Islet precursor cell (in vitro differentiated cells): Measurements from ENCODE around the gene DHX15.

Experiments used
- DNase-seq: peaks from one replicate; pipeline ENCODE4 v3.0.0-alpha.2; 2018

DHX15 gene

GRCh38 chr4:24584211-24584850, at the start of gene DHX15:
Gene DHX15 (minus strand): TSS chr4:24584554. CDS start chr4:24584393, 161 bp downstream.
- peak; percentile 97 for DNase-seq

- DNase-seq, result no peak
Observed at GRCh38 chr4:24632011-24632410, 47.7 kb upstream of the DHX15 start.

- no peak for DNase-seq
Observed at GRCh38 chr4:24630937-24631336, 46.6 kb upstream of the DHX15 start.

- no peak for DNase-seq
Observed at GRCh38 chr4:24625091-24625490, 40.7 kb upstream of the DHX15 start.

GRCh38 chr4:24624381-24624780, 40.0 kb upstream of the DHX15 start:
- no peak for DNase-seq

- DNase-seq, result no peak
Observed at GRCh38 chr4:24622146-24622834, 37.9 kb upstream of the DHX15 start.

GRCh38 chr4:24615977-24616376, 31.6 kb upstream of the DHX15 start:
- DNase-seq, result no peak

GRCh38 chr4:24614881-24615280, 30.5 kb upstream of the DHX15 start:
- DNase-seq, result no peak

GRCh38 chr4:24613502-24613901, 29.1 kb upstream of the DHX15 start:
- no peak for DNase-seq

GRCh38 chr4:24611575-24611974, 27.2 kb upstream of the DHX15 start:
- no peak for DNase-seq

- DNase-seq, result no peak
Observed at GRCh38 chr4:24607334-24607733, 23.0 kb upstream of the DHX15 start.

GRCh38 chr4:24605216-24605615, 20.9 kb upstream of the DHX15 start:
- no peak for DNase-seq

- no peak for DNase-seq
Observed at GRCh38 chr4:24604558-24605214, 20.3 kb upstream of the DHX15 start.

GRCh38 chr4:24603343-24603742, 19.0 kb upstream of the DHX15 start:
- no peak for DNase-seq

- no peak for DNase-seq
Observed at GRCh38 chr4:24601121-24601520, 16.8 kb upstream of the DHX15 start.

GRCh38 chr4:24599275-24599674, 14.9 kb upstream of the DHX15 start:
- DNase-seq, result no peak

- peak; percentile 84 for DNase-seq
Observed at GRCh38 chr4:24598025-24598424, 13.7 kb upstream of the DHX15 start.

- DNase-seq, result no peak
Observed at GRCh38 chr4:24595659-24596058, 11.3 kb upstream of the DHX15 start.

- no peak for DNase-seq
Observed at GRCh38 chr4:24594887-24595286, 10.5 kb upstream of the DHX15 start.

- DNase-seq, result no peak
Observed at GRCh38 chr4:24589448-24589847, 5.1 kb upstream of the DHX15 start.

- no peak for DNase-seq
Observed at GRCh38 chr4:24588216-24588954, 4.0 kb upstream of the DHX15 start.

GRCh38 chr4:24583451-24584210, 723 bp downstream of the DHX15 start:
- peak; percentile 84 for DNase-seq
